IMR-90 (cell line): ENCODE results near the gene DGKG. TPM values are rescaled to one million over a fixed set of nuclear protein-coding genes. Genes with fewer than 3 reads are reported as not detected.

ENCODE experiments used
- ATAC-seq: fragments of 200-7000 bp; cut with Tn5 transposase; 2 replicates; pipeline ENCODE4 v1.9.1; 2020; ENCODE audit warnings: low read depth, mild to moderate bottlenecking, moderate library complexity
- BruUV-seq: library from RNA; stranded (reverse); fragments of 400-500 nt; replicated peaks from 2 replicates; lab custom pipeline; 2021; lab: Mats Ljungman, UMichigan
- CTCF ChIA-PET: fragments of 300-600 bp; formaldehyde crosslinking; extraction: SDS; loops from one replicate; lab custom pipeline; 2021; ENCODE audit warnings: antibody characterized with exemption; lab: Yijun Ruan, JAX
- POLR2A ChIA-PET: fragments of 300-600 bp; sonication (Branson Sonifier 250); formaldehyde crosslinking; loops from one replicate; lab custom pipeline; 2022; ENCODE audit warnings: antibody characterized with exemption; ENCODE audit not compliant: unreplicated experiment; lab: Charles Lee
- DNase-seq: peaks from one replicate; pipeline ENCODE4 v3.0.0; 2013
- H2AFZ ChIP-seq: replicated peaks from 2 replicates; pipeline ENCODE3; 2013; ENCODE audit warnings: low read length, mild to moderate bottlenecking; ENCODE audit not compliant: poor library complexity
- H2AK5ac ChIP-seq: 2 replicates; pipeline ENCODE4 v1.6.1; 2013; ENCODE audit warnings: low read depth, low read length, inconsistent platforms
- H2AK9ac ChIP-seq: replicated peaks from 2 replicates; pipeline ENCODE3; 2013; ENCODE audit warnings: mild to moderate bottlenecking, low read depth, low read length, moderate library complexity; ENCODE audit not compliant: poor library complexity
- H2BK120ac ChIP-seq: 2 replicates; pipeline ENCODE4 v1.6.1; 2013; ENCODE audit warnings: low read depth, low read length, inconsistent platforms
- H2BK15ac ChIP-seq: 3 replicates; pipeline ENCODE4 v1.6.1; 2013; ENCODE audit warnings: low read depth, low read length, inconsistent platforms
- H2BK20ac ChIP-seq: 2 replicates; pipeline ENCODE4 v1.6.1; 2013; ENCODE audit warnings: low read depth, mild to moderate bottlenecking, inconsistent platforms, low read length, moderate library complexity
- H2BK5ac ChIP-seq: 2 replicates; pipeline ENCODE4 v1.6.1; 2013; ENCODE audit warnings: mild to moderate bottlenecking, low read depth, low read length, inconsistent platforms; ENCODE audit not compliant: poor library complexity, severe bottlenecking
- H3K14ac ChIP-seq: replicated peaks from 2 replicates; pipeline ENCODE4 v1.6.1; 2013; ENCODE audit warnings: low read depth, low read length, inconsistent platforms
- H3K18ac ChIP-seq: 2 replicates; pipeline ENCODE4 v1.6.1; 2013; ENCODE audit warnings: low read depth, low read length, control low read depth
- H3K23ac ChIP-seq: 2 replicates; pipeline ENCODE4 v1.6.1; 2013; ENCODE audit warnings: low read depth, low read length, inconsistent platforms
- H3K27ac ChIP-seq: 2 replicates; pipeline ENCODE4 v1.5.1; 2013; ENCODE audit warnings: mild to moderate bottlenecking, control low read depth, low read length; ENCODE audit not compliant: insufficient read depth
- H3K27me3 ChIP-seq: 2 replicates; pipeline ENCODE4 v1.6.1; 2013; ENCODE audit warnings: low read length; ENCODE audit not compliant: control insufficient read depth, insufficient read depth
- H3K36me3 ChIP-seq: 2 replicates; pipeline ENCODE4 v1.6.1; 2013; ENCODE audit warnings: low read length, mixed read lengths; ENCODE audit not compliant: control insufficient read depth, insufficient read depth
- H3K4ac ChIP-seq: 2 replicates; pipeline ENCODE4 v1.6.1; 2013; ENCODE audit warnings: low read depth, low read length, inconsistent platforms
- H3K4me1 ChIP-seq: 2 replicates; pipeline ENCODE4 v1.6.1; 2013; ENCODE audit warnings: low read length, mixed read lengths; ENCODE audit not compliant: control insufficient read depth, insufficient read depth
- H3K4me2 ChIP-seq: 2 replicates; pipeline ENCODE4 v1.6.1; 2013; ENCODE audit warnings: low read depth, mild to moderate bottlenecking, control low read depth, low read length, moderate library complexity
- H3K4me3 ChIP-seq: 2 replicates; pipeline ENCODE4 v1.5.1; 2013; ENCODE audit warnings: low read depth, mild to moderate bottlenecking, control low read depth, low read length, moderate library complexity; ENCODE audit not compliant: insufficient read depth
- H3K56ac ChIP-seq: 2 replicates; pipeline ENCODE4 v1.6.1; 2013; ENCODE audit warnings: low read length, inconsistent platforms; ENCODE audit not compliant: insufficient read depth; ENCODE audit errors: extremely low read depth
- H3K79me1 ChIP-seq, 2 experiments: 2 replicates each; pipeline ENCODE4 v1.6.1; 2013; ENCODE audit warnings: low read length in 2 of 2, inconsistent platforms in 1 of 2, low read depth in 1 of 2
- H3K9ac ChIP-seq: 2 replicates; pipeline ENCODE4 v1.6.1; 2013; ENCODE audit warnings: low read depth, low read length, control low read depth
- H3K9me1 ChIP-seq: 2 replicates; pipeline ENCODE4 v1.6.1; 2013; ENCODE audit warnings: low read length, inconsistent platforms; ENCODE audit not compliant: insufficient read depth
- H3K9me3 ChIP-seq: 2 replicates; pipeline ENCODE4 v1.6.1; 2013; ENCODE audit warnings: low read length; ENCODE audit not compliant: control insufficient read depth, insufficient read depth
- H4K20me1 ChIP-seq: 2 replicates; pipeline ENCODE4 v1.6.1; 2013; ENCODE audit warnings: low read length, inconsistent platforms; ENCODE audit not compliant: insufficient read depth
- H4K5ac ChIP-seq: 2 replicates; pipeline ENCODE4 v1.6.1; 2013; ENCODE audit warnings: mild to moderate bottlenecking, low read depth, low read length, control low read depth
- H4K8ac ChIP-seq, 2 experiments: 2 replicates each; pipeline ENCODE4 v1.6.1; 2013; ENCODE audit warnings: low read depth in 2 of 2, low read length in 2 of 2, control low read depth in 1 of 2, inconsistent platforms in 1 of 2
- H4K91ac ChIP-seq: 2 replicates; pipeline ENCODE4 v1.6.1; 2013; ENCODE audit warnings: low read depth, low read length, inconsistent platforms; ENCODE audit not compliant: insufficient read depth
- BHLHE40 ChIP-seq: fragments of 150-350 bp; IDR thresholded peaks from 2 replicates; pipeline ENCODE4 v1.6.1; 2016; ENCODE audit warnings: mild to moderate bottlenecking, low read depth, low read length
- CEBPB ChIP-seq: IDR thresholded peaks from 2 replicates; pipeline ENCODE4 v1.6.1; 2012; ENCODE audit warnings: low read depth, low read length, improper control_type of control experiment
- CHD1 ChIP-seq: IDR thresholded peaks from 2 replicates; pipeline ENCODE4 v1.6.1; 2012; ENCODE audit warnings: low read depth, low read length, improper control_type of control experiment
- ELK1 ChIP-seq: fragments of 150-350 bp; IDR thresholded peaks from 2 replicates; pipeline ENCODE4 v1.6.1; 2016; ENCODE audit warnings: low read depth, mild to moderate bottlenecking, low read length, moderate library complexity, borderline replicate concordance
- FOS ChIP-seq: fragments of 150-350 bp; IDR thresholded peaks from 2 replicates; pipeline ENCODE4 v1.6.1; 2016; ENCODE audit warnings: low read depth, low read length
- MAFK ChIP-seq: IDR thresholded peaks from 2 replicates; pipeline ENCODE4 v1.6.1; 2012; ENCODE audit warnings: low read depth, low read length, improper control_type of control experiment
- MAZ ChIP-seq: IDR thresholded peaks from 2 replicates; pipeline ENCODE4 v1.6.1; 2012; ENCODE audit warnings: low read depth, mild to moderate bottlenecking, low read length, improper control_type of control experiment, moderate library complexity, borderline replicate concordance
- MXI1 ChIP-seq: IDR thresholded peaks from 2 replicates; pipeline ENCODE4 v1.6.1; 2012; ENCODE audit warnings: low read depth, mild to moderate bottlenecking, low read length, moderate library complexity, borderline replicate concordance
- NFE2L2 ChIP-seq: fragments of 150-350 bp; IDR thresholded peaks from 2 replicates; pipeline ENCODE4 v1.6.1; 2016; ENCODE audit warnings: low read depth, mild to moderate bottlenecking, low read length
- POLR2A ChIP-seq: IDR thresholded peaks from 2 replicates; pipeline ENCODE4 v1.6.1; 2012; ENCODE audit warnings: mild to moderate bottlenecking, low read depth, low read length
- RAD21 ChIP-seq: IDR thresholded peaks from 2 replicates; pipeline ENCODE4 v1.6.1; 2012; ENCODE audit warnings: low read length, improper control_type of control experiment
- RCOR1 ChIP-seq: IDR thresholded peaks from 2 replicates; pipeline ENCODE4 v1.6.1; 2012; ENCODE audit warnings: mild to moderate bottlenecking, low read length, improper control_type of control experiment; ENCODE audit not compliant: insufficient replicate concordance
- RFX5 ChIP-seq: IDR thresholded peaks from 2 replicates; pipeline ENCODE4 v1.8.0; 2012; ENCODE audit warnings: low read depth, mild to moderate bottlenecking, low read length, moderate library complexity
- SMC3 ChIP-seq: fragments of 150-350 bp; IDR thresholded peaks from 2 replicates; pipeline ENCODE4 v1.6.1; 2016; ENCODE audit warnings: low read depth, mild to moderate bottlenecking, antibody characterized with exemption, low read length, moderate library complexity
- USF2 ChIP-seq: fragments of 150-350 bp; IDR thresholded peaks from 2 replicates; pipeline ENCODE4 v1.6.1; 2017; ENCODE audit warnings: mild to moderate bottlenecking, antibody characterized with exemption, low read length, low read depth
- WGBS, 2 experiments: methylation state at CpG; one replicate each; pipeline versions ENCODE4 v1.1.5 to v1.1.7; 2013; ENCODE audit warnings: missing lambda C conversion rate in 2 of 2; ENCODE audit not compliant: insufficient read length in 1 of 2; ENCODE audit errors: extremely low coverage in 2 of 2; 5-methylcytosine and 5-hydroxymethylcytosine counted together
- dilution Hi-C: fragments of 300-500 bp; cut with HindIII; formaldehyde crosslinking; loops from one replicate; pipeline ENCODE4 v1.14.3; 2018; ENCODE audit warnings: low sequenced_read_pairs; ENCODE audit not compliant: unreplicated experiment
- in situ Hi-C: fragments of 300-500 bp; cut with MboI; formaldehyde crosslinking; loops from 3 replicates; pipeline ENCODE4 v1.14.3; 2019; ENCODE audit warnings: low sequenced_read_pairs, inconsistent platforms, mixed read lengths
- intact Hi-C: fragments of 100-400 bp; cut with micrococcal nuclease; formaldehyde crosslinking; loops from 2 replicates; pipeline ENCODE4 v1.10.0; 2022
- polyA plus RNA-seq, 3 experiments: library from polyadenylated mRNA; depleted of rRNA; stranded (reverse); fragments of >200 nt; gene quantifications; 2 replicates each; pipeline ENCODE4 v1.2.3, GENCODE V29; 2012; ENCODE audit warnings: low replicate concordance in 1 of 3
- total RNA-seq: library from RNA; depleted of rRNA; stranded (reverse); fragments of >200 nt; gene quantifications from 2 replicates; pipeline ENCODE4 v1.2.3, GENCODE V29; 2012
- TF ChIP-seq, protein P1 (sequence below): conservative IDR thresholded peaks from 2 replicates; pipeline ENCODE4 v1.5.1; 2012; ENCODE audit warnings: mild to moderate bottlenecking, low read depth, low read length, improper control_type of control experiment

The DGKG gene
- total and polyA plus RNA-seq, 2 of the 4 experiments (the other 2 are of a cell fraction), result 1.2 to 4.1 TPM

DNA sequence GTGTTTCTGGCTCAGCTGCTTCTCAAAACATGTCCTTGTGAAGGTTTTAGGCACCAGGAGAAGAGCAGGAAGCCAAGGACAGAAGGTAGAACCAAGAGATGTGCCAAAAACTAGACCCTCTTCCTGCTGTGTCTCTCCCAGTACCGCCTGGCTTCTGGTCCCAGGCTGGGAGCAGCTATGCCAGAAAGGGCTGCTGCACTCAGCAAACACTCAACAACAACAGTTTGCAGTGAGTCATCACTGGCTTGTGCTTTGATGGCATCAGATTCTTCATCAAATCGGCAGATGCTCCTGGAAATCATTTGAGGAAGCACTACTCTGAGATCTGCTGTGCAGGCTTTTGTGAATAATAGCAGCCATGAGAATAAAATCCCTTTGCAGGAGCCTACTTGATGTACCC is 63.2 kb downstream of the DGKG start:
- Histone ChIP-seq H2AK9ac (no peak overlapping the region), H3K79me1 (no peaks in the 10 kb centered on the region), H3K4ac (no peak overlapping the region), H3K4me2 (no peak overlapping the region), H2BK120ac (no peak overlapping the region), H3K36me3 (no peaks in the 10 kb centered on the region), H3K4me3 (no peak overlapping the region), H3K23ac (no peak overlapping the region), H3K4me1 (no peaks in the 10 kb centered on the region), H3K27ac (no peak overlapping the region), H2BK5ac (no peak overlapping the region), H4K5ac (no peak overlapping the region), H4K8ac (no peak overlapping the region), H2AFZ (no peak overlapping the region), H3K14ac (no peak overlapping the region), H4K20me1 (no peaks in the 10 kb centered on the region), H3K9ac (no peak overlapping the region), H2BK20ac (no peak overlapping the region), H3K56ac (no peak overlapping the region), H2BK15ac (no peak overlapping the region), H3K9me1 (no peaks in the 10 kb centered on the region), H3K18ac (no peak overlapping the region), H4K91ac (no peak overlapping the region), H3K27me3 (peaks cover 34% of the 10 kb centered on the region), H3K9me3 (no peaks in the 10 kb centered on the region), H2AK5ac (no peak overlapping the region)
- no TSS peak for BruUV-seq
- dilution Hi-C loops (no loop called here), in situ Hi-C loops (no loop called here), intact Hi-C loops (no loop called here)
- TF ChIP-seq POLR2A, result no peak
- no peak for TF ChIP-seq NFE2L2
- TF ChIP-seq, protein P1, sequence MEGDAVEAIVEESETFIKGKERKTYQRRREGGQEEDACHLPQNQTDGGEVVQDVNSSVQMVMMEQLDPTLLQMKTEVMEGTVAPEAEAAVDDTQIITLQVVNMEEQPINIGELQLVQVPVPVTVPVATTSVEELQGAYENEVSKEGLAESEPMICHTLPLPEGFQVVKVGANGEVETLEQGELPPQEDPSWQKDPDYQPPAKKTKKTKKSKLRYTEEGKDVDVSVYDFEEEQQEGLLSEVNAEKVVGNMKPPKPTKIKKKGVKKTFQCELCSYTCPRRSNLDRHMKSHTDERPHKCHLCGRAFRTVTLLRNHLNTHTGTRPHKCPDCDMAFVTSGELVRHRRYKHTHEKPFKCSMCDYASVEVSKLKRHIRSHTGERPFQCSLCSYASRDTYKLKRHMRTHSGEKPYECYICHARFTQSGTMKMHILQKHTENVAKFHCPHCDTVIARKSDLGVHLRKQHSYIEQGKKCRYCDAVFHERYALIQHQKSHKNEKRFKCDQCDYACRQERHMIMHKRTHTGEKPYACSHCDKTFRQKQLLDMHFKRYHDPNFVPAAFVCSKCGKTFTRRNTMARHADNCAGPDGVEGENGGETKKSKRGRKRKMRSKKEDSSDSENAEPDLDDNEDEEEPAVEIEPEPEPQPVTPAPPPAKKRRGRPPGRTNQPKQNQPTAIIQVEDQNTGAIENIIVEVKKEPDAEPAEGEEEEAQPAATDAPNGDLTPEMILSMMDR, result no peak
- no peak for TF ChIP-seq RFX5
- no peak for TF ChIP-seq RAD21
- TF ChIP-seq CHD1, result no peak
- TF ChIP-seq FOS, result no peak
- TF ChIP-seq ELK1, result no peak
- TF ChIP-seq MAZ, result no peak
- TF ChIP-seq MAFK, result no peak
- no peak for TF ChIP-seq MXI1
- no peak for TF ChIP-seq CEBPB
- no peak for TF ChIP-seq USF2
- TF ChIP-seq SMC3, result no peak
- TF ChIP-seq BHLHE40, result no peak
- no peak for TF ChIP-seq RCOR1
- 50% methylated on average over 1 of the region's 2 CpGs; no CpG with 5 or more reads in 1 of the 2 experiments for WGBS, 2 experiments
- POLR2A ChIA-PET, result no interaction called here
- CTCF ChIA-PET, result no interaction called here
- DNase-seq (no peak), ATAC-seq (no peak)
